ENCODE results near the gene FBXL7. TPM values are rescaled to one million over a fixed set of nuclear protein-coding genes. Genes with fewer than 3 reads are reported as not detected.

The FBXL7 gene
- polyA plus RNA-seq, 1 donor (not counting 4 experiments of a cell fraction or from before 2014, with no cell fraction given), result 0.22 TPM

GRCh38 chr5:15703901-15704300 is 203.9 kb downstream of the FBXL7 start:
- Histone ChIP-seq H3K4me1 (ENCODE audit: control insufficient read depth, extremely low read depth, insufficient read depth, low read length) (no peaks in the 10 kb centered on the region), H3K9ac (ENCODE audit: control insufficient read depth, extremely low read depth, insufficient read depth, low read length) (no peak overlapping the region), H2AFZ (ENCODE audit: control insufficient read depth, low read length) (no peak overlapping the region)

GRCh38 chr5:15704397-15704947 is 204.5 kb downstream of the FBXL7 start:
- Histone ChIP-seq H3K36me3 (ENCODE audit: control insufficient read depth in 2 of 2, extremely low read depth in 1 of 2, insufficient read depth in 2 of 2, low read length in 2 of 2) (no peaks in the 10 kb centered on the region), H3K4me3 (ENCODE audit: control insufficient read depth in 2 of 3, extremely low read depth in 1 of 3, insufficient read depth in 2 of 3, low read depth in 1 of 3, low read length in 3 of 3) (no peak overlapping the region), H3K9me3 (ENCODE audit: control insufficient read depth, low read depth, low read length) (no peaks in the 10 kb centered on the region), H3K9me1 (ENCODE audit: control insufficient read depth, extremely low read depth, insufficient read depth, low read length) (no peaks in the 10 kb centered on the region), H3K27me3 (ENCODE audit: control insufficient read depth, extremely low read depth, insufficient read depth, low read length) (no peaks in the 10 kb centered on the region), H3K27ac (ENCODE audit: control insufficient read depth, insufficient read depth, low read length) (no peak overlapping the region), H3K4me2 (ENCODE audit: control insufficient read depth, extremely low read depth, insufficient read depth, low read depth, low read length) (no peak overlapping the region), H4K20me1 (ENCODE audit: control insufficient read depth, extremely low read depth, insufficient read depth, low read length) (no peaks in the 10 kb centered on the region), H3K4me1 (ENCODE audit: control insufficient read depth, extremely low read depth, insufficient read depth, low read length) (no peaks in the 10 kb centered on the region), H3K9ac (ENCODE audit: control insufficient read depth, extremely low read depth, insufficient read depth, low read length) (no peak overlapping the region), H2AFZ (ENCODE audit: control insufficient read depth, low read length) (no peak overlapping the region), H3K79me2 (ENCODE audit: control insufficient read depth, insufficient read depth, low read length) (no peaks in the 10 kb centered on the region)
- no peak for TF ChIP-seq CTCF (optimal IDR thresholded peaks at IDR 0.05 in 1 of 3, IDR thresholded peaks at IDR 0.05 in 1 of 3, conservative IDR thresholded peaks at IDR 0.05 in 1 of 3; ENCODE audit: extremely low read depth in 1 of 3, insufficient read depth in 2 of 3, low read length in 3 of 3)
- TF ChIP-seq EZH2 (IDR thresholded peaks at IDR 0.05; ENCODE audit: low read length), result no peak
- FAIRE-seq (no peak), DNase-seq (ENCODE audit: low read depth, low spot score) (no peak)
- dilution Hi-C loops (cut with MboI; ENCODE audit: extremely low pct_ligation_motif_present, low sequenced_read_pairs), result no loop called here

More at GRCh38 chr5:15703901-15704300, 203.9 kb downstream of the FBXL7 start:
- no peaks in the 10 kb centered on the region for H3K27me3 ChIP-seq (ENCODE audit: control insufficient read depth, extremely low read depth, insufficient read depth, low read length)
- no peak overlapping the region for H3K4me2 ChIP-seq (ENCODE audit: control insufficient read depth, extremely low read depth, insufficient read depth, low read depth, low read length)
- no peak for DNase-seq (ENCODE audit: low read depth, low spot score)
- H3K27ac ChIP-seq (ENCODE audit: control insufficient read depth, insufficient read depth, low read length), result no peak overlapping the region
- no peak for FAIRE-seq
- no peaks in the 10 kb centered on the region for H3K9me1 ChIP-seq (ENCODE audit: control insufficient read depth, extremely low read depth, insufficient read depth, low read length)
- H3K4me3 ChIP-seq (ENCODE audit: control insufficient read depth in 2 of 3, extremely low read depth in 1 of 3, insufficient read depth in 2 of 3, low read depth in 1 of 3, low read length in 3 of 3), result no peak overlapping the region
- no peaks in the 10 kb centered on the region for H3K79me2 ChIP-seq (ENCODE audit: control insufficient read depth, insufficient read depth, low read length)
- no peaks in the 10 kb centered on the region for H4K20me1 ChIP-seq (ENCODE audit: control insufficient read depth, extremely low read depth, insufficient read depth, low read length)
- no peaks in the 10 kb centered on the region for H3K9me3 ChIP-seq (ENCODE audit: control insufficient read depth, low read depth, low read length)
- H3K36me3 ChIP-seq (ENCODE audit: control insufficient read depth in 2 of 2, extremely low read depth in 1 of 2, insufficient read depth in 2 of 2, low read length in 2 of 2), result no peaks in the 10 kb centered on the region
- TF ChIP-seq EZH2 (IDR thresholded peaks at IDR 0.05; ENCODE audit: low read length) (no peak), CTCF (optimal IDR thresholded peaks at IDR 0.05 in 1 of 3, IDR thresholded peaks at IDR 0.05 in 1 of 3, conservative IDR thresholded peaks at IDR 0.05 in 1 of 3; ENCODE audit: extremely low read depth in 1 of 3, insufficient read depth in 2 of 3, low read length in 3 of 3) (no peak)
- dilution Hi-C loops (cut with MboI; ENCODE audit: extremely low pct_ligation_motif_present, low sequenced_read_pairs), result no loop called here
